GM18873 (cell line): ENCODE measurements around the gene PSMB10.
"Not testable (repeated sequence)": the region's sequence is repeated elsewhere in the genome, so short reads cannot be mapped to it uniquely, and the experiment has no call there.

ENCODE experiments used
- ATAC-seq: cut with Tn5 transposase; IDR thresholded peaks from one replicate; pipeline ENCODE4 v1.9.1; 2021; ENCODE audit warnings: mild to moderate bottlenecking, moderate library complexity, moderate number of reproducible peaks; ENCODE audit not compliant: unreplicated experiment, low FRiP score

Gene PSMB10

DNA sequence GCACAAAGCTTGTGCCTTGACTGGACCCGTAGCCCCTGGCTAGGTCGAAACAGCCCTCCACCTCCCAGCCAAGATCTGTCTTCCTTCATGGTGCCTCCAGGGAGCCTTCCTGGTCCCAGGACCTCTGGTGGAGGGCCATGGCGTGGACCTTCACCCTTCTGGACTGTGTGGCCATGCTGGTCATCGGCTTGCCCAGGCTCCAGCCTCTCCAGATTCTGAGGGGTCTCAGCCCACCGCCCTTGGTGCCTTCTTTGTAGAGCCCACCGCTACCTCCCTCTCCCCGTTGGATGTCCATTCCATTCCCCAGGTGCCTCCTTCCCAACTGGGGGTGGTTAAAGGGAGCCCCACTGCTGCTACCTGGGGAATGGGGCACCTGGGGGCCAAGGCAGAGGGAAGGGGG, 8.5 kb downstream of the PSMB10 start:
- ATAC-seq = no peak

DNA sequence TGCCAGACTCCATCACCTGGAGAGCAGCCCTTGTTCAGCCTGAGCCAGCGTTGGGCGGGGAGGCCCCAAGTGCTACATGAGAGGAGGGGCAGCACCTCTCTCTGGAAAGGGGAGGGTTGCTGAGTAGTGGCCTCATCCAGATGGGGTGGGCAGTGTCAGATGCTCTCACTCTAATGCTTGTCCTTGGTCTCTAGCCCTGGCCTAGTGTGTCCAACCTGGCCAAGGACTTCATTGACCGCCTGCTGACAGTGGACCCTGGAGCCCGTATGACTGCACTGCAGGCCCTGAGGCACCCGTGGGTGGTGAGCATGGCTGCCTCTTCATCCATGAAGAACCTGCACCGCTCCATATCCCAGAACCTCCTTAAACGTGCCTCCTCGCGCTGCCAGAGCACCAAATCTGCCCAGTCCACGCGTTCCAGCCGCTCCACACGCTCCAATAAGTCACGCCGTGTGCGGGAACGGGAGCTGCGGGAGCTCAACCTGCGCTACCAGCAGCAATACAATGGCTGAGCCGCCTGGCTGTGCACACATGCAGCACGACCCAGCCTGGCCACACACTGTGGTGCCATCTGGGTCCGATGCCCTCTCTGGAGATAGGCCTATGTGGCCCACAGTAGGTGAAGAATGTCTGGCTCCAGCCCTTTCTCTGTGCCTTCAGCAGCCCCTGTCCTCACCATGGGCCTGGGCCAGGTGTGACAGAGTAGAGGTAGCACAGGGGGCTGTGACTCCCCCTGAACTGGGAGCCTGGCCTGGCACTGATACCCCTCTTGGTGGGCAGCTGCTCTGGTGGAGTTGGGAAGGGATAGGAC, 9.3 kb downstream of the PSMB10 start:
- no peak for ATAC-seq

DNA sequence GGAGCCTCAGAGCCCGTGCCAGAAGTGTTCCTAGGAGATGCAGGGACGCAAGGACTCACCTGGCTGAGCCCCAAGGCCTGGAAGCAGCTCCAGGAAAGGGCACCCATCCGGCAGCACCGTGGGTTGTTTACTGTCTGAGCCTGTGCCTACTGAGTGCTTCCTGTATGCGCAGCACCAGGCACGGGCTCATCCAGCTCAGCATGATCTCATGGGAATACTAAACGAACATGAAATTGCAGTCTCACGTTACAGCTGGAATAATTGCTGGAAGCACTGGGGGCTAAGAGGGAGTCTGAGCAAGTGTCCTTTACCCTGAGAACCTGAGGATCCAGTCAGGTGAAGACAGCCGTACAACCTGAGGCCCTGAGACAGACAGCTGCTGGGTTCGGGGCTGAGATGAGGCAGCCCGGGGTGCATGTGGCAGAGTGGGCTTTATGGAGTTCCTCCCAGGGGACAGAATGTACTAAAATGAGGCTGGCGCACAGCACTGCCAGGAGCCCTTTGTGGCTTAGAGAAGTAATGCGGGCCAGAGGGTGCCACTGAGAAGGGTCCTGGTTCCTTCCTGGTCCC, 10.4 kb downstream of the PSMB10 start:
- no peak for ATAC-seq

DNA sequence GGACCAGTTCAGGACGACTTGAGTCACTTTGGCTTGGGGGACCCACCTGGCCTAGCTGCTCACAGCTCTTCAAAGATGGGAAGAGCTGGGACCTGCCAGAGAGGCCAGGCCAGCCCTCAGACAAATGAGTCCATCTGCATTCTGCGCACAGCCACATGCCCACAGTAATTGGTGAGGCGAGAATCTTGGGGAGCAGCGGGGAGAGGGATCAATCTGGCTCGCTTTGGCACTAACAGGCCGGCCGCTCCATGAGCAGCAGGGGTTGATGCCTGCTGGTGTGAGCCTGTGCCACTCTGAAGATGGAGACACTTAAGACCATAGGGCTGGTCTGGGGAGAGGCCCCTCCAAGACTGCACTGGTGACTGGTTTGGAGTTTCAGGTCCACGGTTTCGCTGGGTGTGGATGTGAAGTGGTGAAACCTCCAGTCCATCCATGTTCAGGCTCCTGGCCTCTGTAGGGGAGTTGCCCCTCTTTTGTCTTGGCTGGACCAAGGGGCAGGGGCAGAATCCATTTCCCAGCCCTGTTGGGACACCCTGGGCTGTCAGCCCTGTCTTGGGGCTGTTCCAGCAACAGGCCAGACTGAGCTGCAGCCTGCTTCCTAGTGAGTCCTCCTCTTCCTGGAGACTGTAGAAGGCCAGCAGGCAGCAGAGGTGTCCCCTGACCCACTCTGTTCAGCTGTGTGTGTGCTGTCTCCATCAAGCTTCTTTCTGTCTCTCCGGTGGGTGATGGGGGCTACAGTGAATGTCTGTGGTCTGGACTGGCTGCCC, 12.3 kb downstream of the PSMB10 start:
- ATAC-seq = no peak

DNA sequence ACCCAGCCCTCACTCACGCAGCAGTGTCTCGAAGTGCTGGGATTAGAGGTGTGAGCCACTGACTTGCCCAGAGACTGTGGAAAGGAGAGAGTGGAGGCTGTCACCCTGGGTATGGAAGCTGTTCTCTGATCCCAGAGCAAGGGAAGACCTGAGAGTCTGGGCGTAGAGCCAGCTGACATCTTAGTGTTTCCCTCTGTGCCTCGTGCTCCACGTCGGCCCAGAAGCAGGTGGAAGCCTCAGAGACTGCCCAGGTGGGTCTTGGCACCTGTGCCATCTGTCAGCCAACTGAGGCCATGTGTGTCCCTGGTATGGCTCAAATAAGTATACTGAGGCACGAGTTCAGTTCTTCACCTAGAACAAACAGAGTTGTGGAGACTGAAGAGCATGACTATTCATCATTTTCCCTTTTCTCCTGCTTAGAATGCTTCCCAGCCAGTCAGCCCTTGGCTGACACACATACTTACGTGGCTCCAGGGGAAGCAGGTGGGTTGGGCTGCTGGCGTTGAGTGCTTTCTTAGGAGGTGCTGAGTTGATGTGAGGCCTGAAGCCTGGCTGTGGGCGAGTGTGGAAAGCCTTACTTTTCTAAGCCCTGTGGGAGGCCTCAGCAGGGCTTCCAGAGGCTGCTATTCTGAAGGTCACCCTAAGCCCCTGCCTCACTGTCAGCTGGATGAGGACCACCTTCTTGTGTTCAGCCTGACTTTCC, 13.1 kb downstream of the PSMB10 start:
- no peak for ATAC-seq

DNA sequence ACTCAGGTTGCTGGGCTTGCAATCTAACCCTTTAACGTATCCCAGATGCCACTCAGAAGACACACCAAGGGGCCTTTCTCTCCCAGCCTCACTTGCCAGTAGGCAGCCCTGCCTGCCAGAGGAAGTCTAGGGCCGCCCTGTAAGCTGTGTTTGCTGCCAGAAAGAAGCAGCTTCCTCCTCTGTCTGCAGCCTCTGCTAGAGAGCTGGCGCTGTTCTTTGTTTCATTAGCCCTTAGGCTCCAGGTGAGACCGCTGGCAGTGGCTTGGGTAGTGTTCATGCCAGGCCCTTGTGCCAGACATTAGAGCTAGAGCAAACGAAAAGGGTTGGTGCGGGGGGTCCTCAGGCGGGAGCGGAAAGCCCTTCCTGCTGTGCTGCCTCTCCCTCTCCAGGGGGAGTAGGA, 13.9 kb downstream of the PSMB10 start:
- ATAC-seq = no peak

DNA sequence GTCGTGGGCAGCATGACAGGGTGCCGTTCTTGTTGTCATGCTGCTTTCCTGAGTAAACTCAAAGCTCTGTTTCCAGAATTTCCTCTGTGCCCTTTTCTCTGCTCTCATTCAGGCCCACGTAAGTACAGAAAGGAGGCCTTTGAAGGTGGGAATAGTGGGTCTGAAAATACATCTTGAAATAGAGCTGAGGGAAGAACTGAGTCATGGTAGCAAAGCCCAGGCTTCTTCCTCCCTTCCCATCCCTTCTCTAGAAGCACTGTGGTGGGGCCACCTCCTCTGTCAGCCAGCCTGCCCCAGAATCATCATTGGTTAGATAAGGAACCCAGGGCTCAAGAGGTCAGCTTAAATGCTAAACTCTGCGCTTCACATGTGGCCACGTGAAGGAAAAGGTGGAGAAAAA, 14.4 kb downstream of the PSMB10 start:
- no peak for ATAC-seq

DNA sequence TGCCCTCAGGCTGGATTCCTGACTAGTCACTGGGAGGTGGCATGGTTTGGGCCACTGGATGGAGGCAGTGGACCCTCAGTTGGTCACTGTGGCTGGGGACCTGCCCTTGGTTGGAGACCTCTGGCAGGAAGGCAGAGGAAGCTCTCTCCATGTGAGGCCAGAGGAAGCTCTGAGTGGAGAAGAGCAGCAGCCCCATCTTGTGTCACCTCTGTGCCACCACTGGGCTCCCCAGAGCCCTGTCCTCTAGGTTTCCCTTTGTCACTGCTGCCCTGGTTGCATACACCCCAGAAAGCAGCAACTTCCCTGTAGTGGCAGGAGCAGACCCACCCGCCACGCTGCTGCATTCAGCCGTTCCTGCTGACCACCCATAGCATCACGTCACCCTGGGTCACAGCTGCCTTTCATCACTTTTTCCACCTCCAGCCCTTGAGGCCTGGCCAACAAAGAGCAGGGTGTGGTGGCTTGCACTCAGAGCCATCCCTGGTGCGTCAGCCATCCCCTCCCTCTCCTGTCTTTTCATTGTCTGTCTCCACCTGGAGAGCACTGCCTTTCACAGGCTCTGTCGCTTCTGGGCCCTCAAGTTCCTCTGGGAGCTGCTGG, 16.9 kb downstream of the PSMB10 start:
- ATAC-seq = no peak

DNA sequence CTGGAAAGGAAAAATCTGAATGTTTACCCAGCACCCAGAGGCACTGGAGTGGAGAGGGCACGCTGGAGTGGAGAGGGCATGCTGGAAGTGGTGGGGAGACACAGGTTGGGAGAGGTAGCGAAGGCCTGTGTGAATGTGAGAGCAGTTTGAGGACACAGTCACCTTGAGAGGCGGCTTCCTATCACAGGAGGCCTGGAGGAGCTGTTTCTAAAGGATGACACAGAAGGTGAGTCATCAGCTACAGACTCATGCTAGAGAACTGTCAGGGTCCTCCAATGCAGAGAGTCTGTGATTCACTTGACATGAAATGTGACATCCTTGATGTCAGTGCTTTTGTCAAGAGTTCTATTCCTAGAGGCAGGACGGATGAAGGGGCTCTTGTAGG, 18.8 kb downstream of the PSMB10 start:
- no peak for ATAC-seq

DNA sequence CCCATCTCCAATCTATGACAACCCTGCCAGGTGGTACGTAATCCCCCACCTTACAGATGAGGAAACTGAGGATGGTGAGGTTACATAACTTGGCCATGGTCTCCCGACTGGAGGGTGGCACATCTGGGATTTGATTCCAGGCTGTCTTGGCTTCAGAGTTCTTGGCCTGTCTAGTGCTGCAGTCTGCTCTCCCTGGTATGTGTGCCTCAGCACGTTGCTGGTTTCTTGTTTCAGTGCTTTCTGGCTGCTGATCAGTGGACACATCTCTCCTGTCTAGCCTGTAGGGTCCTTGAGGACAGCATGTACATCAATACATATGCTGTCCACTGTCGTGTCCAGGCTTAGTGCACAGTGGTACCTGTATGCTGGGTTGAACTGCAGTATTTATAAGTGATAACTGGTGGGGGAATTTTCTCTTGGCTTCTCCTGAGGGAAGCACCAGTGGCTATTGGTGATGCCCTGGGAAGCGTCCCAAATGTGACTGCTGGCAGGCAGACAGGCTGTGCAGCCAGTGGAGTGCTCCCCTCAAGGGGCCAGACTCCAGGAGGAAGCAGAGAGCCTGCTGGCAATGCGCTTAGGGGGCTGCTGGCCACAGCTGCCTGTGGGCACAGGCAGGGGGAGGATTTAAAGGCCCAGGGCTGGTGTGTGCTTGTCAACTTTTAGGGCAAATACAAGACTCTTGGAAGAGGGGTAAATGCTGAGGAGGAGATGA, 19.4 kb downstream of the PSMB10 start:
- no peak for ATAC-seq

DNA sequence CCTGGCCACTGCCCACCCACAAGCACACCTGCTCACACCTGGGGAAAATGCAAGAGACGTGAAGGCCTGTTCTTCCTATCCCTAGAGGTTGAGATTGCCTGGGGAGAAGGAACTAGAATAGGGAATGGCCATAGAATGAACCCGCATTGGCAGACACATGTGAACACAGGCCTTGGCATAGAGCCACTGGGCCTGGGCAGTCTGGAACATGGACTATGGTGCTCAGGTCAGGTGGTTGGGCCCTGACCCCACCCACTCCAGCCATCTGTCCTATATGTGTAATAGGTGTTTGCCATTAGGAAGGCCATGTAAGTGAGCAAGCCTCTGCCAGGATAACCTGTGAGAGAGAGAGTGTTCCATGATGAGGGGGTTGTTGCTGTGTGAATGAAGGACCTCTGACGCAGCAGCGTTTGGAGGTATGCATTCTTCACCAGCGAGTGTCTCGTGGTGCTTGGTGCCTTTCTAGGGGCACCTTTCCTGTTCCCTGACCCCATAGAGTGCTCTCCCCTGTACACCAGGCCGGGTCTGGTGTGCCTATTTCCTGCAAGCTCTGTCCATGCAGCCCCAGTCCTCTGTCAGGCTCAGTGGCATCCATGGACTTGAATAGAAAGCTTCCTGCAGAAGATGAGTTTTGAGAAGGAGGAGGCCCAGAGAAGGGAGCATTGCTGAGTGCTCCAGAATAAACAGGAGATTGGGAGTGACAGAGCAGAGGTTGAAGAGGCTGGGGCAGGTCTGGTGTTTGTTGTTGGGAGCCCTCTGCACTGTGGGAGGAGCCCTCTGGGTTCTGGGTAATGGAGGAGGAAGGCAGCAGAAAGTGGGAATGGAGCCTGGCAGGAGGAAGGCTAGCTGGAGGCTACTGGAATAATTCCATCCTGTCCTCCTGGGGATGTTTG, 20.6 kb downstream of the PSMB10 start:
- no peak for ATAC-seq

DNA sequence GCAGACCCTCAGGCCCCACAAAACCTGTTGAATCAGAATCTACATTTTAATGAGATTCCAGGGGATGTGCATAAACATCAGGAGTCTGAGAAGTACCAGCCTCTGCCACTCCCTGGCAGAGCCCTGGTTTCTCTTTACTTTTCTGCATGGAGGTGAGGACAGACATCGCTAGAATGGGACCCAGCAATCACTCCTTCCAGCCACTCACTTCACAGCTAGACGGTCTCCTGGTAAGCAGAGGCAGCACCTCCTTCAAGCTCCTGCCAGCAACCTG, 21.2 kb downstream of the PSMB10 start:
- not testable (repeated sequence) for ATAC-seq

DNA sequence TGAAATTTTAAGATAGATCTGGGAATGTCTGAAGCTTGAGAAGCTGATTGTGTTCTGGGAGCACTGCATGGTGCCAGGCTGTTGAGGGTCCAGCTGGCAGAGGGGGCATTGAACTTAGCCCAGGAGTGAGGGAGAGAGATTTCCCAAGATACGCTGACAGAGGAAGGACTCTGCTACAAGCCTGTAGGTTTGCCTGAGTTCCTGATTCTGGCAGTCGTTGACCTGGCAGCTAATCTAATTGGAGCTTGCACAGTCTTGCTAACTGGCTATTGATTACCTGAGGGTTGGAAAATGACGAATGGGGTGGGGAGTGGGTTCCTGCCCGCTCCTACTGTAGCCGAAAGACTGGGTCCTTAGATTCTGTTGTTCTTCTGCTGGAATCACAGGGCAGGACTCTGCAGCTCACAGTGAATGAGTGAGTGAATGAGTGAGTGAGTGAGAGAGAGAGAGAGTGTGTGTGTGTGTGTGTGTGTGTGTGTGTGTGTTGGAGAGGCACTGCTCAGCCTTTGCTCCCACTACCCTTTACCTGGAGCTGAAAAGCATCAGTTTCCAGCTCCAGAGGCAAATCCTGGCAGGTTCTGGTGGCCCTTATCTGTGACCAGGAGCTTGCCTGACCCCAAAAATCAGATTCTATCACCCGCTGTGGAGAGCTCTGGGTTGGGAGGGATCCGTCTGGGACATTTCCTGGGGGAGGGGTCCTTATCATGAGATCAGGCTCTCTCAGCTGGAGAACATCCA, 21.7 kb downstream of the PSMB10 start:
- no peak for ATAC-seq

DNA sequence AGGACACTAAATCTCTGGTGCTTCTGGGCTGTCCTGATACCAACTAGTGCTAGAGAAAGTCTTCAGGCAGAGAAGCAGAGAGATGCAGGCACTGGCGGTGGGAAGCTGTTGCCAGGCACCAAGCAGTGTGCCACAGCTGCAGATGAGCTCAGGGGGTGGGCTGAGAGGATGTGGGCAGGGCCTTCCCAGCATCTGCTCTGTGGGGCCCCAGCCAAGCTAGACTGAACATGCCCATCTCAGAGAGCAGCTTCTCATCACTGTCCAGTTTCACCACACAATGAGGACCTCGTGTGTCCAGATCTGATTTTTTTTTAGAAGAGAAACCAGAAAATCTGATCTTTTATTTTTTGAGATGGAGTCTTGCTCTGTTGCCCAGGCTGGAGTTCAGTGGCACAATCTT, 26.5 kb downstream of the PSMB10 start:
- ATAC-seq = no peak

DNA sequence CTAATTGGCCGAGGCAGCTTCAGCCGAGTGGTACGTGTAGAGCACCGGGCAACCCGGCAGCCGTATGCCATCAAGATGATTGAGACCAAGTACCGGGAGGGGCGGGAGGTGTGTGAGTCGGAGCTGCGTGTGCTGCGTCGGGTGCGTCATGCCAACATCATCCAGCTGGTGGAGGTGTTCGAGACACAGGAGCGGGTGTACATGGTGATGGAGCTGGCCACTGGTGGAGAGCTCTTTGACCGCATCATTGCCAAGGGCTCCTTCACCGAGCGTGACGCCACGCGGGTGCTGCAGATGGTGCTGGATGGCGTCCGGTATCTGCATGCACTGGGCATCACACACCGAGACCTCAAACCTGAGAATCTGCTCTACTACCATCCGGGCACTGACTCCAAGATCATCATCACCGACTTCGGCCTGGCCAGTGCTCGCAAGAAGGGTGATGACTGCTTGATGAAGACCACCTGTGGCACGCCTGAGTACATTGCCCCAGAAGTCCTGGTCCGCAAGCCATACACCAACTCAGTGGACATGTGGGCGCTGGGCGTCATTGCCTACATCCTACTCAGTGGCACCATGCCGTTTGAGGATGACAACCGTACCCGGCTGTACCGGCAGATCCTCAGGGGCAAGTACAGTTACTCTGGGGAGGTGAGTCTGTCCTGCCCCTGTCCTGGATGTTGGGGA, 27.5 kb downstream of the PSMB10 start:
- ATAC-seq = no peak

DNA sequence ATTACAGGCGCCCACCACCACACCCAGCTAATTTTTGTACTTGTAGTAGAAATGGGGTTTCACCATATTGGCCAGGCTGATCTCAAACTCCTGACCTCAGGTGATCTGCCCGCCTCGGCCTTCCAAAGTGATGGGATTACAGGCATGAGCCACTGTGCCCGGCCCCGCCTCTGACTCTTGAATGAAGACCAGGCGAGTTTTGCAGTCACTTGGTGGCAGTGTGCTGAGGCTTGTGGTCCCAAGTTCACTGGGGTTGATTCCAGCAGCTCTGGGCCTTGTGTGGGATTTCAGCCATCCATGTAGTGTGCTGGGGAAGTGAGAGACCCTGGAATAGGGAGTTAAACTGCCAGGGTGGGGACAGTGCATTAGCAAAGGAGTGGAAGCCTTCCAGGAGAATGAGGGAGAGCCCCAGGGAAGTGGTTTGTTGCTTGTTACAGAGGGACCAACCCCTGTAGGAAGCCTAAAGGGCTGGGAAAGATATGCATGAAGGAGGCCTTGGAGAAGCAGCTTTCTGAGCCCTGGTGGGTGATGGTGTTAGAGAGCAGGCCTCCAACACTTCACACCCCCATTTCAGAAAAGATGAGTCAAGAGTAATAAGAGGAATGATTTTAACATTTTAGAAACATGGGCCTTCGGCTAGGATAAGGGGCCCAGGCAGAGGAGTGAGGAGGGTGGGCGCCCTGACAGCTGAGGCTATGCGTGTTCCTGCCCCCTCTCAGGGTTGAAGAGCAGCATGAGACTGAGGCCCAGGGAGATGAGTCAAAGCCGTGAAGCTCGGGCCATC, 29.1 kb downstream of the PSMB10 start:
- ATAC-seq = no peak

DNA sequence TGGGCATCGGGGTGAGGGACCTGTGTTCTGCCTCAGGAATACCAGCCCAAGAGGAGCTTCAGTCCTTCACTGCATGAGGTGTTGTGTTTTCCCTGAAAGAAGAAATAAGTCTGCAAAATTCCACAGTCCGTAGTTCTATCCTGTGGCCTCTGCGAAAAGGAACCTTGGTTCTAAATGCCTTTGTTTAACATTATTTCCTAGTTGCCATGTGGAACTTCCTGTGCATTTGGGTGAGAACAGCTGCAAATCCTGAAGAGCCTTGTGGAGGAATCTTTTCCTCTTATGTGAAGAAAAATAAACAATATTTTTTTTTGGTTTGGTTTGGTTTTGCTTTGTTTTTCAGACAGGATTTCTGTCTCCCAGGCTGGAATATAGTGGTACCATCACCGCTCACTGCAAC, 33.8 kb downstream of the PSMB10 start:
- no peak for ATAC-seq
